ENCODE results near the gene DUSP19. TPM values are rescaled to one million over a fixed set of nuclear protein-coding genes. Genes with fewer than 3 reads are reported as not detected.

DUSP19 gene
- total RNA-seq, 1 experiment from 2014 or later, result 1.8 TPM

- Histone ChIP-seq H2BK20ac (ENCODE audit: low read depth, low read length, poor library complexity, severe bottlenecking) (no peak overlapping the region), H2BK5ac (ENCODE audit: insufficient read length, low read length) (no peak overlapping the region), H3K23me2 (ENCODE audit: insufficient read length, low read depth, low read length, poor library complexity, severe bottlenecking) (no peaks in the 10 kb centered on the region), H3K79me2 (ENCODE audit: insufficient read depth, low read length) (no peaks in the 10 kb centered on the region), H3T11ph (ENCODE audit: low read length) (no peak overlapping the region), H3K23ac (ENCODE audit: insufficient read length, low read depth, low read length) (no peak overlapping the region), H4K91ac (ENCODE audit: insufficient read length, low read depth, low read length) (no peak overlapping the region), H3K27ac (ENCODE audit: insufficient read length, low read depth, low read length) (no peak overlapping the region), H3K9ac (ENCODE audit: extremely low read depth, insufficient read length, low read length) (no peak overlapping the region), H4K20me1 (ENCODE audit: control insufficient read depth, insufficient read depth, insufficient read length) (no peaks in the 10 kb centered on the region), H3K14ac (ENCODE audit: insufficient read depth, low read length) (no peak overlapping the region), H3K18ac (ENCODE audit: insufficient read length, low read depth, low read length) (no peak overlapping the region), H2BK120ac (ENCODE audit: low read depth, low read length, poor library complexity, severe bottlenecking) (no peak overlapping the region), H2BK15ac (ENCODE audit: low read depth, low read length) (no peak overlapping the region), H3K27me3 (ENCODE audit: insufficient read depth, low read length) (no peaks in the 10 kb centered on the region), H3K9me3 (ENCODE audit: control insufficient read depth, low read depth, low read length) (peaks cover 10% of the 10 kb centered on the region), H3K4me1 (ENCODE audit: insufficient read depth, low read length) (no peaks in the 10 kb centered on the region), H2AK5ac (ENCODE audit: insufficient read length, low read length) (no peak overlapping the region), H2AFZ (ENCODE audit: low read length) (no peak overlapping the region), H3K56ac (ENCODE audit: insufficient read length, low read depth, low read length) (no peak overlapping the region), H4K8ac (replicated peaks; ENCODE audit: insufficient read length, low read depth, low read length) (no peak overlapping the region), H4K5ac (ENCODE audit: insufficient read length, low read depth, low read length) (no peak overlapping the region), H3K4ac (ENCODE audit: low read depth, low read length) (no peak overlapping the region), H3K4me2 (ENCODE audit: insufficient read depth, insufficient read length, low read length) (no peak overlapping the region), H2BK12ac (ENCODE audit: insufficient read length, low read depth, low read length) (no peak overlapping the region), H3K79me1 (ENCODE audit: insufficient read depth, low read depth, low read length, poor library complexity, severe bottlenecking) (no peaks in the 10 kb centered on the region)
- Mint-ChIP-seq H3K4me3 (no peak overlapping the region; a peak in 1 of 5 replicates), H3K9me3 (peaks cover 12 to 18% of the 10 kb centered on the region in 2 experiments), H3K4me1 (peaks cover 7 to 10% of the 10 kb centered on the region in 2 experiments), H3K27me3 (ENCODE audit: low read depth) (no peaks in the 10 kb centered on the region), H3K36me3 (ENCODE audit: insufficient read depth in 1 of 3, low read depth in 3 of 3) (peaks cover 2 to 12% (median 4%) of the 10 kb centered on the region in 3 experiments; a peak in 3 of 7 replicates), H3K27ac (no peak overlapping the region; a peak in 2 of 7 replicates)
- no CpG with 5 or more reads among the region's 34 CpGs for WGBS (ENCODE audit: extremely low coverage, insufficient read length, low lambda C conversion rate)
- peak; percentile 82 for TF ChIP-seq CTCF (conservative IDR thresholded peaks at IDR 0.05)
- peak; percentile 96 for DNase-seq
Measured at GRCh38 chr2:183070942-183071844, 7.4 kb upstream of the DUSP19 start.
